ENCODE results near the gene CAMSAP3.

CAMSAP3 gene

DNA sequence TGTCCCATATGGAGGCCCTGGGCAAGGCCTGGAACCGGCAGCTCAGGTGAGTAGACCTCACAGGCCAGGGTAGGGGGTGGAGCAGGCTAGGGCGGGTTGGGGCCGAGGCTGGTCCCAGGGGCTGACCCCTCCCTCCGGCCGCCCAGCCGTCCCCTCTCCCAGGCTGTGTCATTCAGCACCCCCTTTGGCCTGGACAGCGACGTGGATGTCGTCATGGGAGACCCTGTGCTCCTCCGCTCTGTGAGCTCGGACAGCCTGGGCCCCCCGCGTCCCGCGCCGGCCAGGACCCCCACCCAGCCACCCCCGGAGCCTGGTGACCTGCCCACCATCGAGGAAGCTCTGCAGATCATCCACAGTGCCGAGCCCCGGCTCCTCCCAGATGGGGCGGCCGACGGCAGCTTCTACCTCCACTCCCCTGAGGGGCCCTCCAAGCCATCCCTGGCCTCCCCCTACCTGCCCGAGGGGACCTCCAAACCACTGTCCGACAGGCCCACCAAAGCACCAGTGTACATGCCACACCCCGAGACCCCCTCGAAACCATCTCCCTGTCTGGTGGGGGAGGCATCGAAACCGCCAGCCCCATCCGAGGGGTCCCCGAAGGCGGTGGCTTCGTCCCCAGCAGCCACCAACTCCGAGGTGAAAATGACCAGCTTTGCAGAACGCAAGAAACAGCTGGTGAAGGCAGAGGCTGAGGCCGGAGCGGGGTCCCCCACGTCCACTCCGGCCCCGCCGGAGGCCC, 16.0 kb downstream of the CAMSAP3 start:
- Histone ChIP-seq H3K9ac (ENCODE audit: low read depth, low read length) (no peak overlapping the region), H3K27me3 (ENCODE audit: insufficient read depth, low read length, poor library complexity) (no peaks in the 10 kb centered on the region)
- no peak for DNase-seq

GRCh38 chr19:7612282-7613274, 16.9 kb downstream of the CAMSAP3 start:
- no peak overlapping the region for H2AFZ ChIP-seq (ENCODE audit: low read depth, low read length)
- H3K27me3 ChIP-seq (ENCODE audit: insufficient read depth, low read length, poor library complexity), result no peaks in the 10 kb centered on the region
- ATAC-seq (ENCODE audit: insufficient read depth, low read depth) (no peak), DNase-seq (no peak)
- H3K4me3 ChIP-seq (ENCODE audit: low read depth in 1 of 2, low read length in 2 of 2), result no peak overlapping the region
- H3K9me3 ChIP-seq (ENCODE audit: insufficient read depth, low read length, severe bottlenecking), result no peaks in the 10 kb centered on the region
- H4K20me1 ChIP-seq (ENCODE audit: insufficient read depth, low read length), result no peaks in the 10 kb centered on the region
- no peak overlapping the region for H3K9ac ChIP-seq (ENCODE audit: low read depth, low read length)
- TF ChIP-seq EZH2 (IDR thresholded peaks at IDR 0.05; ENCODE audit: borderline replicate concordance, low read depth, low read length, severe bottlenecking), result no peak
- TF ChIP-seq, protein P1, sequence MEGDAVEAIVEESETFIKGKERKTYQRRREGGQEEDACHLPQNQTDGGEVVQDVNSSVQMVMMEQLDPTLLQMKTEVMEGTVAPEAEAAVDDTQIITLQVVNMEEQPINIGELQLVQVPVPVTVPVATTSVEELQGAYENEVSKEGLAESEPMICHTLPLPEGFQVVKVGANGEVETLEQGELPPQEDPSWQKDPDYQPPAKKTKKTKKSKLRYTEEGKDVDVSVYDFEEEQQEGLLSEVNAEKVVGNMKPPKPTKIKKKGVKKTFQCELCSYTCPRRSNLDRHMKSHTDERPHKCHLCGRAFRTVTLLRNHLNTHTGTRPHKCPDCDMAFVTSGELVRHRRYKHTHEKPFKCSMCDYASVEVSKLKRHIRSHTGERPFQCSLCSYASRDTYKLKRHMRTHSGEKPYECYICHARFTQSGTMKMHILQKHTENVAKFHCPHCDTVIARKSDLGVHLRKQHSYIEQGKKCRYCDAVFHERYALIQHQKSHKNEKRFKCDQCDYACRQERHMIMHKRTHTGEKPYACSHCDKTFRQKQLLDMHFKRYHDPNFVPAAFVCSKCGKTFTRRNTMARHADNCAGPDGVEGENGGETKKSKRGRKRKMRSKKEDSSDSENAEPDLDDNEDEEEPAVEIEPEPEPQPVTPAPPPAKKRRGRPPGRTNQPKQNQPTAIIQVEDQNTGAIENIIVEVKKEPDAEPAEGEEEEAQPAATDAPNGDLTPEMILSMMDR (IDR thresholded peaks at IDR 0.05; ENCODE audit: borderline replicate concordance, extremely low read depth, low read length, poor library complexity, severe bottlenecking), result no peak
- no peaks in the 10 kb centered on the region for H3K79me2 ChIP-seq (ENCODE audit: insufficient read depth, low read length)
- no peaks in the 10 kb centered on the region for H3K36me3 ChIP-seq (ENCODE audit: insufficient read depth, low read length)
- no peaks in the 10 kb centered on the region for H3K4me1 ChIP-seq (ENCODE audit: insufficient read depth, low read length)
- no peak overlapping the region for H3K27ac ChIP-seq (ENCODE audit: low read length)
- H3K4me2 ChIP-seq (ENCODE audit: insufficient read depth, low read length), result no peak overlapping the region

More for the DNA sequence above, 16.0 kb downstream of the CAMSAP3 start:
- no peaks in the 10 kb centered on the region for H3K36me3 ChIP-seq (ENCODE audit: insufficient read depth, low read length)
- H3K4me3 ChIP-seq (ENCODE audit: low read depth in 1 of 2, low read length in 2 of 2), result no peak overlapping the region
- no peaks in the 10 kb centered on the region for H3K4me1 ChIP-seq (ENCODE audit: insufficient read depth, low read length)
- no peak overlapping the region for H3K4me2 ChIP-seq (ENCODE audit: insufficient read depth, low read length)
- no peak overlapping the region for H2AFZ ChIP-seq (ENCODE audit: low read depth, low read length)
- TF ChIP-seq EZH2 (IDR thresholded peaks at IDR 0.05; ENCODE audit: borderline replicate concordance, low read depth, low read length, severe bottlenecking), result no peak
- TF ChIP-seq, protein P1 (IDR thresholded peaks at IDR 0.05; ENCODE audit: borderline replicate concordance, extremely low read depth, low read length, poor library complexity, severe bottlenecking), result no peak
- H3K79me2 ChIP-seq (ENCODE audit: insufficient read depth, low read length), result no peaks in the 10 kb centered on the region
- no peak for ATAC-seq (ENCODE audit: insufficient read depth, low read depth)
- H3K9me3 ChIP-seq (ENCODE audit: insufficient read depth, low read length, severe bottlenecking), result no peaks in the 10 kb centered on the region
- no peaks in the 10 kb centered on the region for H4K20me1 ChIP-seq (ENCODE audit: insufficient read depth, low read length)
- H3K27ac ChIP-seq (ENCODE audit: low read length), result no peak overlapping the region

- H2AFZ ChIP-seq (ENCODE audit: low read depth, low read length), result no peak overlapping the region
- H3K27me3 ChIP-seq (ENCODE audit: insufficient read depth, low read length, poor library complexity), result no peaks in the 10 kb centered on the region
- H3K79me2 ChIP-seq (ENCODE audit: insufficient read depth, low read length), result no peaks in the 10 kb centered on the region
- TF ChIP-seq EZH2 (IDR thresholded peaks at IDR 0.05; ENCODE audit: borderline replicate concordance, low read depth, low read length, severe bottlenecking), result no peak
- TF ChIP-seq, protein P1 (IDR thresholded peaks at IDR 0.05; ENCODE audit: borderline replicate concordance, extremely low read depth, low read length, poor library complexity, severe bottlenecking), result no peak
- H4K20me1 ChIP-seq (ENCODE audit: insufficient read depth, low read length), result 0 out of 2 replicates have a peak, but pooled peaks cover under 1% of the 10 kb centered on the region
- H3K9me3 ChIP-seq (ENCODE audit: insufficient read depth, low read length, severe bottlenecking), result no peaks in the 10 kb centered on the region
- H3K4me3 ChIP-seq (ENCODE audit: low read depth in 1 of 2, low read length in 2 of 2), result no peak overlapping the region
- H3K9ac ChIP-seq (ENCODE audit: low read depth, low read length), result no peak overlapping the region
- peaks cover 12% of the 10 kb centered on the region for H3K36me3 ChIP-seq (ENCODE audit: insufficient read depth, low read length)
- DNase-seq, result no peak
- no peaks in the 10 kb centered on the region for H3K4me1 ChIP-seq (ENCODE audit: insufficient read depth, low read length)
- no peak overlapping the region for H3K27ac ChIP-seq (ENCODE audit: low read length)
- no peak overlapping the region for H3K4me2 ChIP-seq (ENCODE audit: insufficient read depth, low read length)
- ATAC-seq (ENCODE audit: insufficient read depth, low read depth), result no peak
Observed at GRCh38 chr19:7614859-7615741, 19.4 kb downstream of the CAMSAP3 start.

Data from DND-41 (cell line).